Erythroblast (primary cell): ENCODE measurements around the gene CHP1.

Source experiments
- GATA1 ChIP-seq: IDR thresholded peaks from 2 replicates; pipeline ENCODE4 v1.6.1; 2011; ENCODE audit warnings: low read depth, mild to moderate bottlenecking, control low read depth, low read length, moderate library complexity
- POLR2A ChIP-seq: IDR thresholded peaks from 2 replicates; pipeline ENCODE4 v1.6.1; 2011; ENCODE audit warnings: mild to moderate bottlenecking, low read length

GRCh38 chr15:41331281-41331680, 100.2 kb downstream of the CHP1 start:
- TF ChIP-seq POLR2A (no peak), GATA1 (no peak)
